Body of pancreas (tissue), 4 donors: Measurements from ENCODE around the gene ZDHHC17.

Experiments
- POLR2A ChIP-seq, 3 donors: fragments of 450-650 bp; IDR thresholded peaks; one replicate each; pipeline ENCODE4 v1.6.1; 2016; ENCODE audit warnings: antibody characterized with exemption in 3 of 3, mild to moderate bottlenecking in 2 of 3
- TF ChIP-seq, protein P1 (sequence below), 7 experiments: fragments of 450-650 bp in 4 of 7; fragments of 200-600 bp in 3 of 7; sonication (generic) in 3 of 7; IDR thresholded peaks; one replicate each; pipeline ENCODE4 v1.5.1; 2016 to 2019; ENCODE audit warnings: antibody characterized with exemption in 7 of 7

DNA sequence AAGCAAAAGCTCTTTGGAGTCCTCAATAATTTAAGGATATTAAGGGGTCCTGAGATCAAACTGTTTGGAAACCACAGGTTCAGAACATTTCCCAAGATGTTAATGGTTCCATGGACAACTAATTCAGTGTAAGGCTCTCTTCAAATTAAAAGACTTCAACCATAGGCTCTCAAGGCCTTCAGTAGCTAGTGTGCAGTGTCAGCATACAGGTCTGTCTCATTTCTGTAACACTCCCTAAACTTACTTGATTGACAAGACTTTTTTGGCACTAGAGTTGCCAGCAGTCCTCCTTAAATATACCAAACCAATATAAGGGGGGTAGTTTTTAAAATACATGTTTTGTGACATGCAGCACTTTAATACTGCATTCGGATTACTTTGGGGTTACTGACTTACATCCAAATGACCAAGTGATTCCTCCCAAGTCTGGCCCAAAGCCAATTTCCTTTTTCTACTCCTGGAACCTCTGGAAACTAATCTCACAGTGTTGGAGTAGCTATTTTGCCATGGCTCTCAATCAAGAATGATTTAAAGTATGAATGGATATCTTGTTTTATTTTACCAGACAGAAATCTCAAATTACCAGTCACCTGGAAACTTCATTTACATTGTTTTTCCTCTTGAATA is 92.2 kb downstream of the ZDHHC17 start:
- TF ChIP-seq, protein P1, sequence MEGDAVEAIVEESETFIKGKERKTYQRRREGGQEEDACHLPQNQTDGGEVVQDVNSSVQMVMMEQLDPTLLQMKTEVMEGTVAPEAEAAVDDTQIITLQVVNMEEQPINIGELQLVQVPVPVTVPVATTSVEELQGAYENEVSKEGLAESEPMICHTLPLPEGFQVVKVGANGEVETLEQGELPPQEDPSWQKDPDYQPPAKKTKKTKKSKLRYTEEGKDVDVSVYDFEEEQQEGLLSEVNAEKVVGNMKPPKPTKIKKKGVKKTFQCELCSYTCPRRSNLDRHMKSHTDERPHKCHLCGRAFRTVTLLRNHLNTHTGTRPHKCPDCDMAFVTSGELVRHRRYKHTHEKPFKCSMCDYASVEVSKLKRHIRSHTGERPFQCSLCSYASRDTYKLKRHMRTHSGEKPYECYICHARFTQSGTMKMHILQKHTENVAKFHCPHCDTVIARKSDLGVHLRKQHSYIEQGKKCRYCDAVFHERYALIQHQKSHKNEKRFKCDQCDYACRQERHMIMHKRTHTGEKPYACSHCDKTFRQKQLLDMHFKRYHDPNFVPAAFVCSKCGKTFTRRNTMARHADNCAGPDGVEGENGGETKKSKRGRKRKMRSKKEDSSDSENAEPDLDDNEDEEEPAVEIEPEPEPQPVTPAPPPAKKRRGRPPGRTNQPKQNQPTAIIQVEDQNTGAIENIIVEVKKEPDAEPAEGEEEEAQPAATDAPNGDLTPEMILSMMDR (IDR thresholded peaks at IDR 0.05) = no peak
- TF ChIP-seq POLR2A (IDR thresholded peaks at IDR 0.05) = no peak
